GM23338 (cell line): ENCODE results near the gene ACTN2.

Source experiments
- CREB1 ChIP-seq: fragments of 250-450 bp; sonication (Bioruptor Pico); IDR thresholded peaks from 2 replicates; pipeline ENCODE4 v1.5.0; 2020; ENCODE audit warnings: low read depth, mild to moderate bottlenecking, moderate library complexity
- CTCF ChIP-seq, 2 experiments: fragments of 200-600 bp in 1 of 2; sonication (generic) in 1 of 2; conservative IDR thresholded peaks; 2 replicates each; pipeline versions ENCODE4 v1.5.1 to v1.6.1; 2016 to 2017; ENCODE audit warnings: antibody characterized with exemption in 2 of 2, low read depth in 2 of 2, mild to moderate bottlenecking in 2 of 2, moderate library complexity in 1 of 2
- ETS1 ChIP-seq: IDR thresholded peaks from 2 replicates; pipeline ENCODE4 v1.6.1; 2016; ENCODE audit warnings: antibody characterized with exemption
- EZH2 ChIP-seq: fragments of 200-600 bp; sonication (generic); IDR thresholded peaks from one replicate; pipeline ENCODE4 v1.8.0; 2017; ENCODE audit warnings: antibody characterized with exemption, mild to moderate bottlenecking, low read depth; ENCODE audit not compliant: unreplicated experiment
- EZH2phosphoT487 ChIP-seq: fragments of 200-600 bp; sonication (generic); IDR thresholded peaks from one replicate; pipeline ENCODE4 v1.8.1; 2018; ENCODE audit warnings: antibody characterized with exemption; ENCODE audit not compliant: unreplicated experiment
- JUNB ChIP-seq: IDR thresholded peaks from one replicate; pipeline ENCODE4 v1.6.1; 2016; ENCODE audit warnings: antibody characterized with exemption; ENCODE audit not compliant: unreplicated experiment
- POLR2AphosphoS5 ChIP-seq: IDR thresholded peaks from 2 replicates; pipeline ENCODE4 v1.6.1; 2016; ENCODE audit warnings: antibody characterized with exemption, low read depth
- REST ChIP-seq: IDR thresholded peaks from one replicate; pipeline ENCODE4 v1.6.1; 2018; ENCODE audit warnings: antibody characterized with exemption; ENCODE audit not compliant: unreplicated experiment

- TF ChIP-seq CTCF (conservative IDR thresholded peaks at IDR 0.05; ENCODE audit: low read depth in 2 of 2) (no peak), POLR2AphosphoS5 (peak; percentile 72), EZH2 (no peak), EZH2phosphoT487 (no peak), REST (no peak), CREB1 (0 out of 2 replicates have a peak, but pooled peaks have one; percentile 60), JUNB (no peak), ETS1 (peak; percentile 71)
Observed at GRCh38 chr1:236795035-236795756, 108.9 kb downstream of the ACTN2 start, which contains the start of gene MTR.
